Stimulated activated CD4-positive, alpha-beta T cell treated with anti-CD3 and anti-CD28 coated beads, Interleukin-2, amount 100 ng/mL, for 4 hours (primary cell): ENCODE data around the gene MYRFL.
"Not testable (repeated sequence)": the region's sequence is repeated elsewhere in the genome, so short reads cannot be mapped to it uniquely, and the experiment has no call there.

ENCODE experiments used
- DNase-seq: peaks from one replicate; pipeline ENCODE4 v3.0.0-alpha.2; 2020; ENCODE audit warnings: low read depth

MYRFL gene

GRCh38 chr12:69988481-69989321 lies 163.7 kb downstream of the MYRFL start:
- no peak for DNase-seq

GRCh38 chr12:69991690-69992288 lies 166.8 kb downstream of the MYRFL start:
- no peak for DNase-seq

GRCh38 chr12:69993433-69993832 lies 168.4 kb downstream of the MYRFL start:
- no peak for DNase-seq

- not testable (repeated sequence) for DNase-seq
Measured at GRCh38 chr12:69994086-69994485, 169.1 kb downstream of the MYRFL start.

- no peak for DNase-seq
Measured at GRCh38 chr12:69994724-69995173, 169.7 kb downstream of the MYRFL start.

GRCh38 chr12:69996241-69996640 lies 171.2 kb downstream of the MYRFL start:
- DNase-seq: no peak

- DNase-seq: no peak
Measured at GRCh38 chr12:69996722-69997121, 171.7 kb downstream of the MYRFL start.

- no peak for DNase-seq
Measured at GRCh38 chr12:69998011-69998410, 173.0 kb downstream of the MYRFL start.

GRCh38 chr12:69998922-69999321 lies 173.9 kb downstream of the MYRFL start:
- DNase-seq: no peak

GRCh38 chr12:69999561-69999960 lies 174.5 kb downstream of the MYRFL start:
- no peak for DNase-seq

GRCh38 chr12:70002097-70002911 lies 177.3 kb downstream of the MYRFL start:
- DNase-seq: no peak

GRCh38 chr12:70002912-70003255 lies 177.9 kb downstream of the MYRFL start:
- no peak for DNase-seq

- DNase-seq: no peak
Measured at GRCh38 chr12:70005864-70006618, 181.0 kb downstream of the MYRFL start.

- DNase-seq: no peak
Measured at GRCh38 chr12:70006619-70006973, 181.6 kb downstream of the MYRFL start.

- no peak for DNase-seq
Measured at GRCh38 chr12:70007687-70008086, 182.7 kb downstream of the MYRFL start.
